ENCODE results near the gene RIMS4. TPM values are rescaled to one million over a fixed set of nuclear protein-coding genes. Genes with fewer than 3 reads are reported as not detected.

RIMS4 gene
- total and polyA plus RNA-seq, 10 of the 15 experiments (the other 5 are each of a cell fraction or from before 2014, with no cell fraction given) = under 0.01 to 0.07 (median 0.05) TPM; not detected in 5

- TF ChIP-seq ETV6 (conservative IDR thresholded peaks at IDR 0.05 in 1 of 2, IDR thresholded peaks at IDR 0.05 in 1 of 2; ENCODE audit: borderline replicate concordance in 1 of 2, low read depth in 1 of 2) (no peak), ZNF207 (IDR thresholded peaks at IDR 0.05; ENCODE audit: borderline replicate concordance) (no peak), ZNF622 (IDR thresholded peaks at IDR 0.05) (no peak), CREM (IDR thresholded peaks at IDR 0.05; ENCODE audit: low read depth) (no peak), ZSCAN29 (IDR thresholded peaks at IDR 0.05) (no peak), BMI1 (IDR thresholded peaks at IDR 0.05; ENCODE audit: borderline replicate concordance) (no peak), LARP7 (IDR thresholded peaks at IDR 0.05) (no peak), ZNF217 (IDR thresholded peaks at IDR 0.05) (no peak)
These were observed 46.1 kb upstream of the RIMS4 start (continued) for GRCh38 chr20:44856442-44856841.

GRCh38 chr20:44851545-44851944 is 41.2 kb upstream of the RIMS4 start:
- Histone ChIP-seq H3K27me3 (replicated peaks in 1 of 2; ENCODE audit: control insufficient read depth in 2 of 2, insufficient read depth in 2 of 2, low read length in 1 of 2) (no peaks in the 10 kb centered on the region; a peak in 1 of 4 replicates), H3K9me3 (replicated peaks; ENCODE audit: control insufficient read depth, insufficient read depth, low read length) (no peaks in the 10 kb centered on the region), H2AFZ (ENCODE audit: control insufficient read depth, low read depth, low read length) (no peak overlapping the region), H3K79me2 (ENCODE audit: control insufficient read depth, insufficient read depth, low read length) (no peaks in the 10 kb centered on the region), H3K9ac (ENCODE audit: control insufficient read depth, insufficient read depth, low read length) (no peak overlapping the region), H3K4me2 (ENCODE audit: control insufficient read depth, insufficient read depth) (no peak overlapping the region), H3K27ac (ENCODE audit: control insufficient read depth, insufficient read depth) (no peak overlapping the region), H3K36me3 (ENCODE audit: control insufficient read depth in 2 of 2, insufficient read depth in 2 of 2, low read length in 1 of 2) (no peaks in the 10 kb centered on the region), H3K4me3 (no peak overlapping the region), H4K20me1 (ENCODE audit: control insufficient read depth, insufficient read depth) (no peaks in the 10 kb centered on the region), H3K4me1 (ENCODE audit: control insufficient read depth, insufficient read depth, low read length) (no peaks in the 10 kb centered on the region)
- ChIA-PET POLR2A (no interaction called here), RAD21 (ENCODE audit: unreplicated experiment) (no interaction called here), CTCF (interaction anchor here (1.0 kb wide), 1 partner anchor 167 kb away, joined by 3 read pairs; no protein-coding TSS in a partner anchor), SMC1A (ENCODE audit: uncharacterized antibody, unreplicated experiment) (no interaction called here)
- DNase-seq (ENCODE audit: low read depth, low spot score) = no peak
- no peak for FAIRE-seq
- BruUV-seq (replicated peaks) = no TSS peak
- intact Hi-C loops (cut with micrococcal nuclease; ENCODE audit: unreplicated experiment) (no loop called here), in situ Hi-C loops (cut with MboI) (no loop called here)
- 0% methylated on average over 3 of the region's 3 CpGs for WGBS (ENCODE audit: insufficient coverage, insufficient replicate concordance, low lambda C conversion rate, missing lambda C conversion rate)
- no peak for ATAC-seq
- TF ChIP-seq PBX3 (IDR thresholded peaks at IDR 0.05; ENCODE audit: insufficient replicate concordance, low read depth, low read length) (no peak), ZNF622 (IDR thresholded peaks at IDR 0.05) (no peak), MTA2 (IDR thresholded peaks at IDR 0.05; ENCODE audit: low read depth) (no peak), CBX3 (IDR thresholded peaks at IDR 0.05; ENCODE audit: borderline replicate concordance, low read depth) (no peak), WRNIP1 (IDR thresholded peaks at IDR 0.05; ENCODE audit: borderline replicate concordance, low read depth, low read length) (no peak), GATAD2B (conservative IDR thresholded peaks at IDR 0.05; ENCODE audit: low read depth) (no peak), ATF3 (IDR thresholded peaks at IDR 0.05; ENCODE audit: borderline replicate concordance, extremely low read depth, low read depth, low read length) (no peak), HDAC2 (IDR thresholded peaks at IDR 0.05) (no peak)
